ENCODE results near the gene IMPDH1. TPM values are rescaled to one million over a fixed set of nuclear protein-coding genes. Genes with fewer than 3 reads are reported as not detected.

The IMPDH1 gene
- total RNA-seq, 2 donors from 2014 or later, result 17.4 to 27.4 TPM

DNA sequence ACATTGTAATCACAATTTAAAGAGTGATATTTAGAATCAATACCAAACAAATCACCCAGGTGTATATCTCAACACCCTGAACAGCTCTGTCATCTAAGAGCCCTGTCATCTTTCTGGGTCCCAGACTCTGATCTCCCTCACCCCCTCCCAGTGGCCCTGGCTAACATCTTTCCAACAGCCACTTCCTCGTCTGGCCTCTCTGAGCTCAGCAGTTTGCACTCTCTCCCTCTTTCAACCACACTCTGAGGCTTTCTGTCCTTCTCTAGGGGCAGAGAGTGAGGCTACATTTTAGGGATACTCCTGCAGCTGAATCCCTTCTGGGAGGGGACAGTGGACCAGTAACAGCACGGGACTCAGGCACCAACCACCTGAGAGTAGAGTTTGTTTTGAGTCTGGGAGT lies 31.1 kb downstream of the IMPDH1 start:
- H3K27me3 ChIP-seq, result no peaks in the 10 kb centered on the region
- no peak for DNase-seq (ENCODE audit: low spot score)
- no peak overlapping the region for H3K27ac ChIP-seq

DNA sequence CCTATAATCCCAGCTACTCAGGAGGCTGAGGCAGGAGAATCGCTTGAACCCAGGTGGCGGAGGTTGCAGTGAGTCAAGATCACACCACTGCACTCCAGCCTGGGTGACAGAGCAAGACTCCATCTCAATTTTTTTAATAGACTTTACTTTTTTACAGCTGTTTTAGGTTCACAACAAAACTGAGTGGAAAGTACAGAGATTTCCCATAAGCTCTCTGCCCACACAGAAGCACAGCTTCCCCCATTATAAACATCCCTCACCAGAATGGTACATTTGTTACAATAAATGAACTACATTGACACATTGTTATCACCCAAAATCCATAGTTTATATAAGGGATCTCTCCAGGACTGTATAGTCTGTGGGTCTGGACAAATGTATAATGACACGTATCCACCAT lies 33.7 kb downstream of the IMPDH1 start:
- no peaks in the 10 kb centered on the region for H3K27me3 ChIP-seq
- H3K4me1 ChIP-seq, result no peaks in the 10 kb centered on the region
- H3K4me3 ChIP-seq, result no peak overlapping the region
- no peaks in the 10 kb centered on the region for H3K9me3 ChIP-seq
- H3K36me3 ChIP-seq, result no peaks in the 10 kb centered on the region
- H3K27ac ChIP-seq, result no peak overlapping the region
- TF ChIP-seq, protein P1, sequence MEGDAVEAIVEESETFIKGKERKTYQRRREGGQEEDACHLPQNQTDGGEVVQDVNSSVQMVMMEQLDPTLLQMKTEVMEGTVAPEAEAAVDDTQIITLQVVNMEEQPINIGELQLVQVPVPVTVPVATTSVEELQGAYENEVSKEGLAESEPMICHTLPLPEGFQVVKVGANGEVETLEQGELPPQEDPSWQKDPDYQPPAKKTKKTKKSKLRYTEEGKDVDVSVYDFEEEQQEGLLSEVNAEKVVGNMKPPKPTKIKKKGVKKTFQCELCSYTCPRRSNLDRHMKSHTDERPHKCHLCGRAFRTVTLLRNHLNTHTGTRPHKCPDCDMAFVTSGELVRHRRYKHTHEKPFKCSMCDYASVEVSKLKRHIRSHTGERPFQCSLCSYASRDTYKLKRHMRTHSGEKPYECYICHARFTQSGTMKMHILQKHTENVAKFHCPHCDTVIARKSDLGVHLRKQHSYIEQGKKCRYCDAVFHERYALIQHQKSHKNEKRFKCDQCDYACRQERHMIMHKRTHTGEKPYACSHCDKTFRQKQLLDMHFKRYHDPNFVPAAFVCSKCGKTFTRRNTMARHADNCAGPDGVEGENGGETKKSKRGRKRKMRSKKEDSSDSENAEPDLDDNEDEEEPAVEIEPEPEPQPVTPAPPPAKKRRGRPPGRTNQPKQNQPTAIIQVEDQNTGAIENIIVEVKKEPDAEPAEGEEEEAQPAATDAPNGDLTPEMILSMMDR (IDR thresholded peaks at IDR 0.05), result no peak
- no peak for DNase-seq (ENCODE audit: low spot score)

More for the DNA sequence above, 31.1 kb downstream of the IMPDH1 start:
- Histone ChIP-seq H3K9me3 (no peaks in the 10 kb centered on the region), H3K4me1 (peaks cover 0 to 4% of the 10 kb centered on the region in 2 donors), H3K36me3 (no peaks in the 10 kb centered on the region), H3K4me3 (no peak overlapping the region)
- TF ChIP-seq, protein P1 (IDR thresholded peaks at IDR 0.05), result no peak

DNA sequence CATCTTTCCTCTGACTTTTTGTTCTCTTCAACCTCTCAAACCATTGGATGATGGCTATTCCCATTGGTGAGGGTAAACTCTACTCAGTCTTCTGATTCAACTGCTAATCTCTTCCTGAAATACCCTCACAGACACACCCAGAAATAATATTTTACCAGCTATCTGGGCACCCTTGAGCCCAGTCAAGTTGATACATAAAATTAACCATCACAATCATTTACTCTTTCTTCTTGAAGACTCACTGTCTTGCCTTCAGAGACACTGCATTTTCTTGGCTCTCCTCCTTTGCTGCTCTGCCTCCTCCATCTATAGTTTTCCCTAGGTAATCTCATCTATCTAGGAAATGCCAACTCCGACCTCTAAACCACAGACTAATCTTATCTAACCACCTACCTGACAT lies 35.7 kb downstream of the IMPDH1 start:
- no peaks in the 10 kb centered on the region for H3K4me1 ChIP-seq
- H3K27ac ChIP-seq, result no peak overlapping the region
- H3K9me3 ChIP-seq, result no peaks in the 10 kb centered on the region
- H3K27me3 ChIP-seq, result no peaks in the 10 kb centered on the region
- no peak overlapping the region for H3K4me3 ChIP-seq
- H3K36me3 ChIP-seq, result no peaks in the 10 kb centered on the region
- TF ChIP-seq, protein P1 (IDR thresholded peaks at IDR 0.05), result no peak
- no peak for DNase-seq (ENCODE audit: low spot score)

DNA sequence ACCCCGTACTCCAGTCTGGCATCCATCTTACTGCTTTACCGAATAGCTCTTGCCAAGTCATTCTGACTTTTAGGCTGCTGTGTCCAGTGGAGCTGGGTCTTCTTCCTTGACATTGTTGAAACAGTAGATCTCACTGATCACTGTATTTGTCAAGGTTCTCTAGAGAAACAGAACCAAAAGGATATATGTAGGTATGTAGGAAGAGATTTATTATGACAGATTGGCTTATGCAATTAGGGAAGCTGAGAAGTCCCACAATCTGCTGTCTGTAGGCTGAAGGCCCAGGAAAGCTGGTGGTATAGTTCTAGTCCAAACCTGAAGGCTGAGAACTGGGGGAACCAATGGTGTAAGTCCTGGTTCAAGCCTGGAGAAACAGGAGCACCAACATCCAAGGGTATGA lies 36.2 kb downstream of the IMPDH1 start:
- H3K9me3 ChIP-seq, result no peaks in the 10 kb centered on the region
- H3K4me1 ChIP-seq, result no peaks in the 10 kb centered on the region
- H3K4me3 ChIP-seq, result no peak overlapping the region
- H3K27ac ChIP-seq, result no peak overlapping the region
- no peaks in the 10 kb centered on the region for H3K27me3 ChIP-seq
- no peak for DNase-seq (ENCODE audit: low spot score)
- TF ChIP-seq, protein P1 (IDR thresholded peaks at IDR 0.05), result no peak
- no peaks in the 10 kb centered on the region for H3K36me3 ChIP-seq

DNA sequence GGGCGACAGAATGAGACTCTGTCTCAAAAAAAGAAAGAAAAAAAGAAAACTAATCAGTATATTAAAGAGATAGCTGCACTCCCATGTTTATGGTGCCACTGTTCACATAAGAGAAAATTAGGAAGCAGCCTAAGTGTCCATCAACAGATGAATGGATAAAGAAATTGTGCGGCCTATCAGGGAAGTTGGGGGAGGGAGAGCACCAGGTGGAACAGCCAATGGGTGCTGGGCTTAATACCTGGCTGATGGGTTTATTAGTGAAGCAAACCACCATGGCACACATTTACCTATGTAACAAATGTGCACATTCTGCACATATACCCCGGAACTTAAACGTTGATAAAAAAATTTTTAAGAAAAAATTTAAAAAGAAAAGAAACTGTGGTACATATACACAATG lies 39.3 kb downstream of the IMPDH1 start:
- H3K4me3 ChIP-seq, result no peak overlapping the region
- H3K27me3 ChIP-seq, result no peaks in the 10 kb centered on the region
- no peak overlapping the region for H3K27ac ChIP-seq
- no peak for DNase-seq (ENCODE audit: low spot score)
- TF ChIP-seq, protein P1 (IDR thresholded peaks at IDR 0.05), result no peak
- H3K4me1 ChIP-seq, result no peaks in the 10 kb centered on the region
- H3K36me3 ChIP-seq, result no peaks in the 10 kb centered on the region
- no peaks in the 10 kb centered on the region for H3K9me3 ChIP-seq

DNA sequence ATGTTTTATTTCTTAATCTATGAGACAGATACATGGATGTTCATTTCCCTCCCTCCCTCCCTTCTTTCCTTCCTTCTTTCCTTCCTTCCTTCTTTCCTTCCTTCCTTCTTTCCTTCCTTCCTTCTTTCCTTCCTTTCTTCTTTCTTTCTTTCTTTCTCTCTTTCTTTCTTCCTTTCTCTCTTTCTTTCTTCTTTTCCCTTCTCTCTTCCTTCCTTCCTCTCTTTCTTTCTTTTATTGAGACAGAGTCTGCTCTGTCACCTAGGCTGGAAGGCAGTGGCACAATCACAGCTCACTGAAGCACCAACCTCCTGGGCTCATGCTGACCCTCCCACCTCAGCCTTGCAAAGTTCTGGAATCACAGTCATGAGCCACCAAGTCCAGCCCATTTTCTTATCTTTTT lies 42.8 kb downstream of the IMPDH1 start:
- Histone ChIP-seq H3K27ac (no peak overlapping the region), H3K27me3 (no peaks in the 10 kb centered on the region), H3K36me3 (no peaks in the 10 kb centered on the region), H3K9me3 (no peaks in the 10 kb centered on the region), H3K4me1 (peaks cover 0 to 1% of the 10 kb centered on the region in 2 donors), H3K4me3 (no peak overlapping the region)
- TF ChIP-seq, protein P1 (IDR thresholded peaks at IDR 0.05), result no peak
- DNase-seq (ENCODE audit: low spot score), result no peak
